ENCODE measurements around the gene CDKN2B-AS1.

CDKN2B-AS1 gene

GRCh38 chr9:22136461-22137096, 142.0 kb downstream of the CDKN2B-AS1 start:
- DNase-seq (ENCODE audit: extremely low read depth, insufficient read length), result no peak
- no peak for TF ChIP-seq CTCF (IDR thresholded peaks at IDR 0.05; ENCODE audit: insufficient read depth, low read length, poor library complexity, severe bottlenecking)
- H3K36me3 ChIP-seq (ENCODE audit: control insufficient read depth, insufficient read depth, low read length), result no peaks in the 10 kb centered on the region
- no peaks in the 10 kb centered on the region for H3K27me3 ChIP-seq (replicated peaks; ENCODE audit: control insufficient read depth, insufficient read depth, low read length)
- H3K4me3 ChIP-seq (replicated peaks; ENCODE audit: low read depth, low read length), result no peak overlapping the region

- TF ChIP-seq CTCF (IDR thresholded peaks at IDR 0.05; ENCODE audit: insufficient read depth, low read length, poor library complexity, severe bottlenecking), result no peak
- no peaks in the 10 kb centered on the region for H3K27me3 ChIP-seq (replicated peaks; ENCODE audit: control insufficient read depth, insufficient read depth, low read length)
- H3K36me3 ChIP-seq (ENCODE audit: control insufficient read depth, insufficient read depth, low read length), result no peaks in the 10 kb centered on the region
- no peak overlapping the region for H3K4me3 ChIP-seq (replicated peaks; ENCODE audit: low read depth, low read length)
- DNase-seq (ENCODE audit: extremely low read depth, insufficient read length), result no peak
These were observed 144.5 kb downstream of the CDKN2B-AS1 start for GRCh38 chr9:22138956-22139660.

GRCh38 chr9:22141908-22142307, 147.3 kb downstream of the CDKN2B-AS1 start:
- no peak for TF ChIP-seq CTCF (IDR thresholded peaks at IDR 0.05; ENCODE audit: insufficient read depth, low read length, poor library complexity, severe bottlenecking)
- no peak overlapping the region for H3K4me3 ChIP-seq (replicated peaks; ENCODE audit: low read depth, low read length)
- no peak for DNase-seq (ENCODE audit: extremely low read depth, insufficient read length)
- no peaks in the 10 kb centered on the region for H3K27me3 ChIP-seq (replicated peaks; ENCODE audit: control insufficient read depth, insufficient read depth, low read length)
- no peaks in the 10 kb centered on the region for H3K36me3 ChIP-seq (ENCODE audit: control insufficient read depth, insufficient read depth, low read length)

- TF ChIP-seq CTCF (IDR thresholded peaks at IDR 0.05; ENCODE audit: insufficient read depth, low read length, poor library complexity, severe bottlenecking), result no peak
- Histone ChIP-seq H3K27me3 (replicated peaks; ENCODE audit: control insufficient read depth, insufficient read depth, low read length) (no peaks in the 10 kb centered on the region), H3K4me3 (replicated peaks; ENCODE audit: low read depth, low read length) (no peak overlapping the region), H3K36me3 (ENCODE audit: control insufficient read depth, insufficient read depth, low read length) (no peaks in the 10 kb centered on the region)
- DNase-seq (ENCODE audit: extremely low read depth, insufficient read length), result no peak
These were observed 148.1 kb downstream of the CDKN2B-AS1 start for GRCh38 chr9:22142671-22143070.

GRCh38 chr9:22143799-22144625, 149.4 kb downstream of the CDKN2B-AS1 start:
- no peak for DNase-seq (ENCODE audit: extremely low read depth, insufficient read length)
- no peak overlapping the region for H3K4me3 ChIP-seq (replicated peaks; ENCODE audit: low read depth, low read length)
- no peak for TF ChIP-seq CTCF (IDR thresholded peaks at IDR 0.05; ENCODE audit: insufficient read depth, low read length, poor library complexity, severe bottlenecking)
- no peaks in the 10 kb centered on the region for H3K36me3 ChIP-seq (ENCODE audit: control insufficient read depth, insufficient read depth, low read length)
- H3K27me3 ChIP-seq (replicated peaks; ENCODE audit: control insufficient read depth, insufficient read depth, low read length), result no peaks in the 10 kb centered on the region
